Fibroblast of peridontal ligament (primary cell): ENCODE results near the gene PSMD1.
"Not testable (repeated sequence)": the region's sequence is repeated elsewhere in the genome, so short reads cannot be mapped to it uniquely, and the experiment has no call there.

Experiments used
- DNase-seq: peaks from one replicate; pipeline ENCODE4 v3.0.0-alpha.2; 2010; ENCODE audit errors: extremely low read depth

PSMD1 gene

DNA sequence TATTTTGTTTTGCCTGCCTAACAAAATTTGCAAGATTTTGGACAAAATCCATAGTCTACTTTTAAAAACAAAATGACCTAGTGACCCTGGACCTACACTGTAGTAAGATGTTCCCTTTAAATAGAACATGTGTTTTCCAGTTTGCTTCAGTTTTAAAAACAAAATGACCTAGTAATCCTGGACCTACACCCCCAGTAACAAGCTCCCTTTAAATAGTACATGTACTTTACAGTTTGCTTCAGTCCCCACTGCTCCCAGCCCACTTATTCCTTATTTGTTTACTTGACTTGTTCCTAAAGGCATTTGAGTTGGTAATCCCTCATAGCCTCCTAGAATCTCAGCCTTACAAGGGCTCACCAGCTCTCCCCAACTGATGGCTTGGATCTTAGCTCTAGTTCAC is 102.6 kb downstream of the PSMD1 start:
- no peak for DNase-seq

DNA sequence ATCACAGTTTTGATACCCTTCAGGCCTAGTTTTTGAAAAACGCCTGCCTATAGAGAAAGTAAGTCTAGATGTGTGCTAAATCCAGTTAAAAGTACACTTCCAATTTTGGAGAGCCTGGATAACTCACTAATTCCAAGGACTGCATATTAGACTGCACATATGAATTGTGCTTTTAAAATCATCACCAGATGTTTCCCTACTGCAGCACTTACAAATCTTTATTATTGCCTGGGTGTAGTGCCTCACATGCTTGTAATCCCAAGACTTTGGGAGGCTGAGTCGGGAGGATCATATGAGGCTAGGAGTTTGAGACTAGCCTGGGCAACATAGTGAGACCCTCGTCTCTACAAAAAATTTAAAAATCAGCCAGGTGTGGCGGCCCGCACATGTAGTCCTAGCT is 104.0 kb downstream of the PSMD1 start:
- peak; percentile 69 for DNase-seq

DNA sequence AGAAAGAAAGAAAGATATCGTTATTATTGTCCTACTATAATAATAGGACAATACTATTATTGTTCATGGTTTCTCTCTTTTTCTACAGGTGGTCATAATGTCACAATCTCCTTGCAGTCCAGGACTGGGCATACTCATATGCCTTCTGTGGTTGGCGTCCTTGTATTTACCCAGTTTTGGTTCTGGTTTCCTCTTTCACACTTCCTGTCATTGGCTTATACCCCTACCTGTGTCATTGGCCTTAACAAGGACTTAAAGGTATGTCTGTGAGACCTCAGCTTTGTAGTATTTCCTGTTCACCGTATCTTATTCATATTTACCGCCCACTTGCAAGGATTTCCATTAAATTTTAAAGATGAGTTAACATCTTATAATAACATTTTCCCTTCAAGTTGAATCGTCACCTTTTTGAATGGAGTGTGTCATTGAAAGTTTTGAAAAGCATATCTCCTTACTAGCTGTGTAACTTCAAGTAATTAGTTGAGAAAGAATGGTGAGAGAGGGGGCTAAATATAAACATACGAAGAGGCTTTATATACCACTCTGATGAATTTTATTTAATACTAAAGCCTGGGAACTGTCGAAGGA is 104.7 kb downstream of the PSMD1 start:
- DNase-seq: no peak

DNA sequence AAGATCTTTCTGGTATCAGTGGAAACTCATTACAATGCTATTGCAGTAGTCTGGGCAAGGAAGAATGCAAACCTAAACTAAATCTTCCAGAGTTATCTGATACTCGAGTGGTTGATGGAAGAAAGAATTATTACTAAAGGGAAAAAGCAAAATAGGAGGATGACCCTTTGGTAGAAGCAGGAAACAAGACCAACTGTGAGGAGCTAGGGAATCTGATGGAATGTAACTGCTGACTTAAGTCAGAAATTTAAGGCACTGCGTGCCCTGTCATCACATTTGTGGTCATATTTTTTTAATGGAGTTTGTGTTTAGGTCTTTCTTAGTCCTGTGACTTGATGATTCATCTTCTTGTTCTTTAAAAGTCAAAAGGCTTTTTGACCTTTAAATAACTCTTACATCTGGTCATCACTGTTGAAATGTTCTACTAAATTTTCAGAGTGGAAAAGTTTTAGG is 105.2 kb downstream of the PSMD1 start:
- peak; percentile 100 for DNase-seq

DNA sequence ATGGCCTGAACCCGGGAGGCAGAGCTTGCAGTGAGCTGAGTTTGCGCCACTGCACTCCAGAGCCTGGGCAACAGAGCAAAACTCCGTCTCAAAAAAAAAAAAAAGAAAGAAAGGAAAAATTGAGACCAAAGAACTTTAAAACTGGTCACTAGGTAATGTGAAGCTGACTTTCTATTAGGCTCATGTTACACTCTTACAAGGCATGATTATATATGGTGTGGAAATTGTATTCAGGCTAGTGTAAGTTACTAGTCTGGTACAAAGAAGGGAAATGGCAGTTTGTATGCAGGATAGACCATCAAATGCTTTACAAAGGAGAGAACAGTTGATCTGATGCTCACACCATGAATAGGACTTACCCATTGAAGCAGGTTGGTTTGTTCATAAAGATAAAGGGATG is 106.3 kb downstream of the PSMD1 start:
- no peak for DNase-seq

DNA sequence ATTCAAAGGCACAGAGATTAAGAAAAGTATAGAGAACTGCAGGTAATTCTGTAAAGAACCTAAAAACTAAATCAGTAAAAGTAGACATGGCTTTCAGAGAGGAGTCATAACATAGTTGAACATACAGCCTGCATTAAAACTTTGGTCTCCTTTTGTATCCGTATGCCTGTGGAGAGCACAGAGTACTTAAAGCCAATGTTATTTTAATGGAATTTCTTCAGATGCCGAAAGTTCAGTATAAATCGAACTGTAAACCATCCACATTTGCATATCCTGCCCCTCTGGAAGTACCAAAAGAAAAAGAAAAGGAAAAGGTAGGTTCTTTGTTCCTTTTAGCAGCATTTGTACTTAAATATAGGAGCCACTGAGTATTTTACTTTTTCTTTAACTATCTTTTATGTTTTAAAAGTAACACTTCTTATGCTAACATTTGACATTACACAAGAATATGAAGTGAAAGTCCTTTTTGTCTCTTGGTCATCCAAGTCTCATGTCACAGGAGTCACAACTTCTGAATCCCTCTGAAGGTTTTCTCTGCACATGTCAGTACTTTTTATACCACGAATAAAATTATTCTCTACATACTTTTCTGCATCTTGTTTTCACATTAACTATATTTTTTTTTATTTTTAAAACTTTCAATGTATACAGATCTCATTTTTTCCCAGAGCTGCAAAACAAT is 106.9 kb downstream of the PSMD1 start:
- DNase-seq: no peak

GRCh38 chr2:231167745-231168459 is 111.2 kb downstream of the PSMD1 start:
- no peak for DNase-seq

DNA sequence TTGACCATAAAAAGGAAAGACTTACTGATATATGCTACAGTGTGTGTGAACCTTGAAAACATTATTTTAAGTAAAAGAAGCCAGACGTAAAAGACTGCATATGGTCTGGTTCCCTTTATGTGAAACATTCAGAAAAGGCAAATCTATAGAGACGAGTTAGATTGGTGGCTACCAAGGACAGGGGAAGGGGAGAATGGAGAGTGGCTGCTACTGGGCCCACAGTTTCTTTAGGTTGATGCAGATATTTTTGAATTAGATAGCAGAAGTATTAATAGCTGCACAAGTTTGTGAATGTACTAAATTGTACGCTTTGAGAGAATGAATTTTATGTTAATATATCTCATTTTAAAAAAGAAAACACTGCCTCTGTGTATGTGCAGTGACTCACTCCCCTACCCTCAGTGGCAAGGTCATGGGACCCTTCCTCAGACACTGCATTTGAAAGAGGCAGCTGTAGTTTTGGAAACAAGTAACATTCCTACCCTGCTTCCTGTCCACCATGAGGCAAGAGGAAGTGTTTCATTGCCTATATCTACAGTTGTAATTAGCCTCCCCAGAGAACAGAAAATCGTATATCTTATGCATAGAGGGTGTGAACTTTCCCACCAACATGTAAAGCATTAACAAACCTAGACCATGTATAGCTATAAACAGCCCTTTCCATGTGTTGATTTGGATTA is 111.9 kb downstream of the PSMD1 start:
- no peak for DNase-seq

- peak; percentile 81 for DNase-seq
These were observed 112.8 kb downstream of the PSMD1 start for GRCh38 chr2:231169488-231169887.

GRCh38 chr2:231170055-231170454 is 113.4 kb downstream of the PSMD1 start:
- peak; percentile 97 for DNase-seq

DNA sequence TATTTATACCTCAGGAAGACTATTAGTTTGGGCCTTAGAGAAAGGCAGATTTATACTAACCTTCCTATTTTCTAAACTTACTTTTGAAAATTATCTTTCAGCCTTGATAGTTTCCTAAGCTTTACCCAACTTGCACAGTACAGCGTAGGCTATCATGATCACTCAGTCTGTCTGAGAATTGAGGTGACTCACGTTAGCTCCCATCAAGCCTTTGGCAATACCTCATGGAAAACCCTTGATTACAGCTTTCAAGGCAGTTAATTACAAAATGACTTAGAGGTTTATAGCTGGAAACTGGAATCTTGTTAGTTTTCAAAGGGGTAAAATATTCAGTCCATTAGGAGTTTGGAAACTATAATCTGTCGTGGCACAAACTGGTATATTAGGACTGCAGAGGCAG is 115.4 kb downstream of the PSMD1 start:
- DNase-seq: peak; percentile 83

GRCh38 chr2:231174211-231174651 is 117.6 kb downstream of the PSMD1 start:
- DNase-seq: no peak

GRCh38 chr2:231176066-231176465 is 119.4 kb downstream of the PSMD1 start:
- DNase-seq: no peak

DNA sequence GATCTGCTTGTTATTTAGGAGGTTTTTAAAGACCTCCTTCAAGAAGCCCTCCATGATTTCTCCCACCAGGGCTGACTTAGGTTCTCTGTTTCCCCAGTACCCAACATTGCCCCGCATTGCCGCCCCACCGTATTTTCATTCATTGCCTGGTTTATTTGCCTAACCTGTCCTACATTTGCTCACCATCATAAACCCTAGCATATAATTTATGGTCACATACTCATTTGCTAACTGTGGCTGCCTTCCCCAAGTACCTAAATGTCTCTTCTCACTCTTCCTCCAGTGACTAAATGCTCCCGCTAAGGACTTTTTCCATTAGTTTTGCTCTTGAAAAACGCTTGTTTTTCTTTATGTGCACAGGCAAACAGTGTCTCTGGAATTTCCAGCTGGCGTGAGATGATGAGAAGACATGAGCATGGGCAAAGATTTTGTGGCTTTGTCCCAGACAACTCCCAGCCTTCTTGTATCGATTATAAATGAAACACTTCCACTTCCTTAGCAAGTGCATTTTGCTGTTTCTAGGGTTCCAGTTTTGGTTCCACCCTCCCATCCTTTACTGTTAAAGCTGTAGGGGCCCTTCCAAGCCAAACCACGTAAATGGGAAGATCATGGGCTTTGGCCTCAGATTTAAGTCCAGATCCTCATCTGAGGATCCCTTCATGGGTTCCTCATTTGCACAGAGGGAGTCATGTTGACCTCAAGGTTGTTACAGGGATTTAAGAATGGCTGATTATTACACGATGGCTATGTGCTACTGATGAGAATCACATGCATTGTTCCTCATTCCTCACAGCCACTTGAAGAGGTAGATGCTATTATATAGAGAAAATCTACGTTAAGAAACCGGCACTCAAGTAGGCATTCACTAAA is 120.7 kb downstream of the PSMD1 start:
- peak; percentile 42 for DNase-seq

- not testable (repeated sequence) for DNase-seq
These were observed 122.1 kb downstream of the PSMD1 start for GRCh38 chr2:231178805-231179204.

DNA sequence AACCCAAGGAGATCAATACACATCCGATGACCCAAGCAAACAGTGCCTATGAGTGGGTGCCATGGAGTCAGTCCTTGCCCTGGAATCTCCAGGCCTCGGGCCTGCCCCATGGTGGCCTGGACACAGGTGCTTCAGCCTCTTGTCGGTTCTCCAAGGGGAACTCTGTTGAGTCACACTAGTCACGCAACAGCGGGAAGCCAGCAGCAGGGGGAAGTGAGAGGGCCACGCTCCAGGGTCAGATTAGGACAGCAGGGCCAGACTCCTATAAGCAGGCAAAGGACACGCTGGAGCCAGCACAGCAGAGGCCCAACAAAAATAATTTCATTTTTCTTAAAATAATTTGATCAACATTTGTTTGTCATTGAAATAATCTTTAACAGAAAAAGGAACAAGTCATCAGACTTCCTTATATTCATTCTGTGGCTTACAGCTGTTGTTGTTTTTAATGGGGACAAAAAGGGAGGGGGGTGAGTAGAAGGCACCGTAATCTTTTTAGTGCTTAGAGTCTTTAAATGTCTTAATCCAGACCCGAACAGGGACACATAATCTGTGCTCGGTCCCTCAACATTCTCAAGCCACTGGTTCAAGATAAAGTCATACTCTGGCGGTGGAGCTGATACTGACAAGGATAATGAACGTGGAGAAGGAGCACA is 125.3 kb downstream of the PSMD1 start:
- DNase-seq: no peak

GRCh38 chr2:231182513-231182899 is 125.8 kb downstream of the PSMD1 start:
- DNase-seq: no peak

DNA sequence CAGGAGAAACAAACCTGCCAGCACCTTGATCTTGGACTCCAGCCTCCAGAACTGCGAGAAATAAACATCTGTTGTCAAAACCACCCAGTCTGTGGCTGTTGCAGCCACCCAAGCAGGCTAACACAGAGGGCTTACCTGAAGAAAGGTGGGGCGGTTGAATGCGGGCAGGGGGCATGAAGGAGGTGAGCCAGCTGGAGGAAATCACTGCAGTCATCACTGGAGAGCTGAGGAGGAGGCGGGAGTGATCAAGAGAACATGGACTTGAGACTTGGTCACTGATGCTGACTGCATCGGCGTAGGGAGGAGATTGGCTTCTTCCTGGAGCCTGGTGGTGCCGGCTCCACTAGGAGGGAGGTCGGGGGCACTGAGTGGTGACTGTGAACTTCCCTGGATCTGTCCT is 127.2 kb downstream of the PSMD1 start:
- DNase-seq: no peak

DNA sequence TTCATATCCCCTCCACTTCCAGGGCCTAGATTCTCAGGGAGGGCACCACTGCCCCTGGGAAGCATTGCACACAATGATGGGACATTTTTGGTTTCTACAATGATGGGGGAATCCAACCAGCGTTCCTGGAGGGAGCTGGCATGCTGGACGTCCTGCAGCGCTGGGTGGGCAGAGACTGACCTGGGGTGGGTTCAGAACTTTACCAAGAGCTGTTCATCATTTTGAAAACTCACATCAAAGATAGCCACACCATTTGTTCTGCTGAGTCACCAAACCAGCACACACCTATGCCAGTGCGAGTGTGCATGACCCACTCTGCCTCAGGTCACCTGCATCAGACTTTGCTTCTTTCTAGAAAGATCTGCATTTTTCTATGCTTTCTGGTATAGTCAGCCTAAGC is 127.7 kb downstream of the PSMD1 start:
- DNase-seq: no peak

DNA sequence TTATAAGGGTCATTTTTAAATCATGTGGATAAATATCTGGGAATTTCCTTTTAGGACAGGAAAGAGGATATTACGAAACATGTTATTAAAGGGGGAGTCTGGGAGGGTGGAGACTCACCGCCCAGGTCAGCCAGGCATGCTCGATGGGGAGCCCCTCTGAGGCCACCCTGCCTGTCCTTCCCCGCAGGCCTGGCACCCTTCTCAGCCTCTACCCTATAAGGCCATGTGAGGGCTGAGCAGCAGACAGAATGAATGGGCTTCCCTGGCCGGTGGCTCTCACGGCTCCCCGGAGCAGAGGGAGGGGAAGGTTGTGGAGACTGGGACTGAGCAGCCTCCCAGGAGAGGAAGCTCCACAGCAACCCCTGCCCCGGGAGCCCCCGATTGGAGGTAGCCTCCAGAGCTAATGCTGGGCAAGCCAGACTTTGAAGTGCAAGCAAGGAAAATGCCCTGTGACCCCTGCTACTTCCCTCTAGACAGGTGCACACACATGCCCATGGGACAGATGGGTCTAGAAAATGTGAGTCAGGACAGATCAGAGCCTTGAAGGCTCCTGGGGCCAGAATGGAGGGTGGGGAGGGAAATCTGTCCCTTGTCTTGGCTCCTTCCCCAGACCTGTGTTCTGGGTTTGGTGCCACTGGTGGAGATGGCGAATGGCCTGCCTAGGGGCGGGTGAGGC is 128.5 kb downstream of the PSMD1 start:
- no peak for DNase-seq
